K562 (cell line): ENCODE data around the gene POU2F3. TPM values are rescaled to one million over a fixed set of nuclear protein-coding genes. Genes with fewer than 3 reads are reported as not detected.

Experiments
- CHD7 ChIP-seq: fragments of 200-600 bp; sonication (generic); IDR thresholded peaks from one replicate; pipeline ENCODE4 v1.6.1; 2012; ENCODE audit warnings: mild to moderate bottlenecking, low read depth, low read length, inconsistent platforms
- FOSL1 ChIP-seq: fragments of 200-800 bp; sonication (Bioruptor generic); conservative IDR thresholded peaks from 2 replicates; pipeline ENCODE4 v1.6.1; 2016; ENCODE audit warnings: missing genetic modification characterization, missing compliant biosample characterization
- PML ChIP-seq: IDR thresholded peaks from 2 replicates; pipeline ENCODE4 v1.6.1; 2012; ENCODE audit warnings: low read length, inconsistent platforms
- ZC3H4 ChIP-seq: sonication (generic); formaldehyde crosslinking; IDR thresholded peaks from 2 replicates; pipeline ENCODE4 v1.9.0; 2021; ENCODE audit warnings: missing genetic modification reagents, borderline replicate concordance
- polyA plus RNA-seq, 8 experiments: library from polyadenylated mRNA; depleted of rRNA in 4 of 8; stranded (reverse) in 5 of 8; unstranded in 3 of 8; fragments of >200 nt; fragmentation: Nextera tagmentation in 2 of 8; fragmentation: Illumina TruSeq in 1 of 8; extraction: Ambion mirVana in 2 of 8; extraction: Trizol in 1 of 8; gene quantifications; 2 replicates each; pipeline versions ENCODE4 v1.2.1 to v1.2.3, GENCODE V29; 2011 to 2014; ENCODE audit warnings: inconsistent platforms in 1 of 8, missing spikeins in 1 of 8
- total RNA-seq, 7 experiments: library from RNA; depleted of rRNA in 6 of 7; stranded (reverse); fragments of >200 nt in 6 of 7; fragmentation: Illumina TruSeq in 2 of 7; extraction: Trizol in 2 of 7; gene quantifications; 2 replicates each; pipeline versions ENCODE4 v1.2.1 to v1.2.3, GENCODE V29; 2011 to 2021; ENCODE audit warnings: low replicate concordance in 1 of 7
- TF ChIP-seq, protein P1 (sequence below), 2 experiments: IDR thresholded peaks in 1 of 2; conservative IDR thresholded peaks in 1 of 2; 2 replicates each; pipeline ENCODE4 v1.6.1; 2016; ENCODE audit warnings: low read depth in 2 of 2, mild to moderate bottlenecking in 1 of 2, missing compliant biosample characterization in 1 of 2, missing genetic modification characterization in 1 of 2, moderate library complexity in 1 of 2
- TF ChIP-seq, protein P2 (sequence below): sonication (generic); formaldehyde crosslinking; IDR thresholded peaks from 2 replicates; pipeline ENCODE4 v1.8.0; 2022; ENCODE audit warnings: mild to moderate bottlenecking, missing genetic modification reagents

The POU2F3 gene
- total and polyA plus RNA-seq, 9 of the 15 experiments (the other 6 are each of a cell fraction or from before 2014, with no cell fraction given) = not detected

GRCh38 chr11:120236169-120237107 lies 3.5 kb upstream of the POU2F3 start (continued):
- TF ChIP-seq, protein P1, sequence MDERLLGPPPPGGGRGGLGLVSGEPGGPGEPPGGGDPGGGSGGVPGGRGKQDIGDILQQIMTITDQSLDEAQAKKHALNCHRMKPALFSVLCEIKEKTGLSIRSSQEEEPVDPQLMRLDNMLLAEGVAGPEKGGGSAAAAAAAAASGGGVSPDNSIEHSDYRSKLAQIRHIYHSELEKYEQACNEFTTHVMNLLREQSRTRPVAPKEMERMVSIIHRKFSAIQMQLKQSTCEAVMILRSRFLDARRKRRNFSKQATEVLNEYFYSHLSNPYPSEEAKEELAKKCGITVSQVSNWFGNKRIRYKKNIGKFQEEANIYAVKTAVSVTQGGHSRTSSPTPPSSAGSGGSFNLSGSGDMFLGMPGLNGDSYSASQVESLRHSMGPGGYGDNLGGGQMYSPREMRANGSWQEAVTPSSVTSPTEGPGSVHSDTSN (CRISPR knock-in tag; IDR thresholded peaks at IDR 0.05; ENCODE audit: low read depth) = no peak
- TF ChIP-seq, protein P1 (tag; conservative IDR thresholded peaks at IDR 0.05; ENCODE audit: low read depth) = no peak
- TF ChIP-seq CHD7 (no peak), ZC3H4 (CRISPR knock-in tag) (no peak), PML (peak; percentile 99), FOSL1 (no peak)
- TF ChIP-seq, protein P2, sequence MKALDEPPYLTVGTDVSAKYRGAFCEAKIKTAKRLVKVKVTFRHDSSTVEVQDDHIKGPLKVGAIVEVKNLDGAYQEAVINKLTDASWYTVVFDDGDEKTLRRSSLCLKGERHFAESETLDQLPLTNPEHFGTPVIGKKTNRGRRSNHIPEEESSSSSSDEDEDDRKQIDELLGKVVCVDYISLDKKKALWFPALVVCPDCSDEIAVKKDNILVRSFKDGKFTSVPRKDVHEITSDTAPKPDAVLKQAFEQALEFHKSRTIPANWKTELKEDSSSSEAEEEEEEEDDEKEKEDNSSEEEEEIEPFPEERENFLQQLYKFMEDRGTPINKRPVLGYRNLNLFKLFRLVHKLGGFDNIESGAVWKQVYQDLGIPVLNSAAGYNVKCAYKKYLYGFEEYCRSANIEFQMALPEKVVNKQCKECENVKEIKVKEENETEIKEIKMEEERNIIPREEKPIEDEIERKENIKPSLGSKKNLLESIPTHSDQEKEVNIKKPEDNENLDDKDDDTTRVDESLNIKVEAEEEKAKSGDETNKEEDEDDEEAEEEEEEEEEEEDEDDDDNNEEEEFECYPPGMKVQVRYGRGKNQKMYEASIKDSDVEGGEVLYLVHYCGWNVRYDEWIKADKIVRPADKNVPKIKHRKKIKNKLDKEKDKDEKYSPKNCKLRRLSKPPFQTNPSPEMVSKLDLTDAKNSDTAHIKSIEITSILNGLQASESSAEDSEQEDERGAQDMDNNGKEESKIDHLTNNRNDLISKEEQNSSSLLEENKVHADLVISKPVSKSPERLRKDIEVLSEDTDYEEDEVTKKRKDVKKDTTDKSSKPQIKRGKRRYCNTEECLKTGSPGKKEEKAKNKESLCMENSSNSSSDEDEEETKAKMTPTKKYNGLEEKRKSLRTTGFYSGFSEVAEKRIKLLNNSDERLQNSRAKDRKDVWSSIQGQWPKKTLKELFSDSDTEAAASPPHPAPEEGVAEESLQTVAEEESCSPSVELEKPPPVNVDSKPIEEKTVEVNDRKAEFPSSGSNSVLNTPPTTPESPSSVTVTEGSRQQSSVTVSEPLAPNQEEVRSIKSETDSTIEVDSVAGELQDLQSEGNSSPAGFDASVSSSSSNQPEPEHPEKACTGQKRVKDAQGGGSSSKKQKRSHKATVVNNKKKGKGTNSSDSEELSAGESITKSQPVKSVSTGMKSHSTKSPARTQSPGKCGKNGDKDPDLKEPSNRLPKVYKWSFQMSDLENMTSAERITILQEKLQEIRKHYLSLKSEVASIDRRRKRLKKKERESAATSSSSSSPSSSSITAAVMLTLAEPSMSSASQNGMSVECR (CRISPR knock-in tag) = no peak
